IPS DF 6.9 (cell line): ENCODE data around the gene TEAD1.

Experiments used
- DNase-seq: peaks from one replicate; pipeline ENCODE4 v3.0.0-alpha.2; 2013; ENCODE audit warnings: low read depth, low spot score
- H3K27ac ChIP-seq: one replicate; pipeline ENCODE4 v1.5.1; 2013; ENCODE audit warnings: low read length, control low read depth
- H3K27me3 ChIP-seq: 2 replicates; pipeline ENCODE4 v1.6.1; 2013; ENCODE audit warnings: mild to moderate bottlenecking, low read length; ENCODE audit not compliant: control insufficient read depth, insufficient read depth
- H3K36me3 ChIP-seq: 2 replicates; pipeline ENCODE4 v1.6.1; 2013; ENCODE audit warnings: low read length; ENCODE audit not compliant: control insufficient read depth, insufficient read depth
- H3K4me1 ChIP-seq: 2 replicates; pipeline ENCODE4 v1.6.1; 2013; ENCODE audit warnings: low read length; ENCODE audit not compliant: control insufficient read depth, insufficient read depth
- H3K4me3 ChIP-seq: 2 replicates; pipeline ENCODE4 v1.5.1; 2013; ENCODE audit warnings: mild to moderate bottlenecking, low read length
- H3K9me3 ChIP-seq: 2 replicates; pipeline ENCODE4 v1.6.1; 2013; ENCODE audit warnings: low read length, inconsistent platforms; ENCODE audit not compliant: control insufficient read depth, insufficient read depth
- WGBS: extraction: QIAGEN DNeasy Blood & Tissue Kit; methylation state at CpG from one replicate; pipeline ENCODE4 v1.1.7; 2013; ENCODE audit warnings: mixed read lengths, missing lambda C conversion rate; ENCODE audit not compliant: insufficient read length, insufficient coverage; 5-methylcytosine and 5-hydroxymethylcytosine counted together

The TEAD1 gene

DNA sequence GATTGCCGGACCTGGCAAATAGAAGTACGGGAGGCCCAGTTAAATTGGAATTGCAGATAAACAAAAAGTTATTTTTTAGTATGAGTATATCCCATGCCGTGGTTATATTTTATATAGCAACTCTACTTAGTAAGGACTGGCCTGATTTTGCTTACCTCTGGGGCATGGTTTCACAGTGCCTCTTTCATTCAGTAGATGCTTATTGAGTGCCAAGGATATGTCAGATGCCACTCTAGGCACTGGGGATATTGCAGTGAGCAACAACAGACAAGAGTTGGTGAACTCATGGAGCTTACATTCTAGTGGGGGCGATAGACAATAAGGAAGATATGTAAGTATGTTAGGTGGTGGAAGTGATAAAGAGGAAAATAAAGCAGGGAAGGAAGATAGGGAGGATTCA lies 112.2 kb downstream of the TEAD1 start:
- DNase-seq, result no peak
- Histone ChIP-seq H3K27ac (no peak overlapping the region), H3K4me1 (0 out of 2 replicates have a peak, but pooled peaks cover 3% of the 10 kb centered on the region), H3K36me3 (no peaks in the 10 kb centered on the region), H3K27me3 (no peaks in the 10 kb centered on the region), H3K4me3 (no peak overlapping the region), H3K9me3 (no peaks in the 10 kb centered on the region)
- 100% methylated on average over 1 of the region's 4 CpGs for WGBS

DNA sequence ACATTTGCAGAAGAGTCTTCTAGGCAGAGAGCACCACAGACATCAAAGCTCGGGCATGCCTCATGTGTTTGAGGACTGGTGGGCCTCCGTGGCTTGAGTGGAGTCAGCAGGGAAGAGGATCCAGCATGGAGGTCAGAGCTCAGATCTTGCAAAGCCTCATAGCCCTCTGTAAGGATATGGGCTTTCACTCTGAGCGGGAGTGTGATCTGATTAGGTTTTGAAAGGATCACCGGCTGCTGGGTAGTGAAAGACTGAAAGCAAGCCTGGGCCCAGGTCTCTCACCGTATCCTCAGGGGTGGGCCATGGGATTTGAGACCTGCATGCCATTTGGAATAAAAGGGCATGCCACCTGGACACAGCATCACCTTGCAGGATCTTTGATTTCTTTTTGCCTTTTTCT lies 112.7 kb downstream of the TEAD1 start:
- no CpG with 5 or more reads among the region's 5 CpGs for WGBS
- H3K9me3 ChIP-seq, result no peaks in the 10 kb centered on the region
- no peak overlapping the region for H3K4me3 ChIP-seq
- no peaks in the 10 kb centered on the region for H3K27me3 ChIP-seq
- 0 out of 2 replicates have a peak, but pooled peaks cover 3% of the 10 kb centered on the region for H3K4me1 ChIP-seq
- H3K36me3 ChIP-seq, result no peaks in the 10 kb centered on the region
- H3K27ac ChIP-seq, result no peak overlapping the region
- no peak for DNase-seq

DNA sequence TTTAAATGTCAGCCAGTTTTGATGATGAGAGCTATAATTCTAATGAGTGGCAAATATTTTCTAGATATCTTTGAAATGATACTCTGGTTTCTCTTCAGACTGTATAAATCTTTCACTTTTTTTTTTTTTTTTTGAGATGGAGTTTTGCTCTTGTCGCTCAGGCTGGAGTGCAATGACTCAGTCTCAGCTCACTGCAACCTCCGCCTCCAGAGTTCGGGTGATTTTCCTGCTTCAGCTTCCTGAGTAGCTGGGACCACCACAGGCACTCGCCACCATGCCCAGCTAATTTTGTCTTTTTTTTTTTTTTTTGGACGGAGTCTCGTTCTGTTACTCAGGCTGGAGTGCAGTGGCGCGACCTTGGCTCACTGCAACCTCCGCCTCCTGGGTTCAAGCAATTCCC lies 113.6 kb downstream of the TEAD1 start:
- no peak overlapping the region for H3K4me3 ChIP-seq
- WGBS, result no CpG with 5 or more reads among the region's 9 CpGs
- no peak for DNase-seq

DNA sequence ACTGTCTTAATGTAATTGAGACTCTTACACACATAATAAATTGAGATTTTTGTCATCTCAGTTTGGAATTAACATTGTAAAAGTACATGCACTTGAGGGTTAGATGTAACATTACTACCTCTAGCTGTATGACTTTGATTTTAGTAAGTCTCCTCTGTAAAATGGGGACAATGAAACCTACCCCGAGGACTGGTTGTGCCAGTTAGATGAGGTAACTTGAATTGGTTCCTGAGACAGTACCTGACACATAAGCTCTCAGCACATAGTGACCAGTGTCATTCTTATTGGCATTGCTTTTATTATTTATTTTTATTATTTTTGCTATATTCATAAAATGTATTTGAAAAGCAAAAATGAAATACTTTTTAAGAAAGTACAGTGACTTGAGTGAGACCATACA lies 114.8 kb downstream of the TEAD1 start:
- no peak for DNase-seq
- Histone ChIP-seq H3K9me3 (no peaks in the 10 kb centered on the region), H3K36me3 (no peaks in the 10 kb centered on the region), H3K27ac (no peak overlapping the region), H3K4me3 (no peak overlapping the region), H3K27me3 (no peaks in the 10 kb centered on the region), H3K4me1 (peaks cover 5% of the 10 kb centered on the region; the same call in 1 of the 2 replicates)
- no CpG with 5 or more reads among the region's 1 CpG for WGBS

More for the DNA sequence above, 113.6 kb downstream of the TEAD1 start:
- 0 out of 2 replicates have a peak, but pooled peaks cover 3% of the 10 kb centered on the region for H3K4me1 ChIP-seq
- H3K36me3 ChIP-seq, result no peaks in the 10 kb centered on the region
- no peaks in the 10 kb centered on the region for H3K27me3 ChIP-seq
- no peaks in the 10 kb centered on the region for H3K9me3 ChIP-seq
- H3K27ac ChIP-seq, result no peak overlapping the region

DNA sequence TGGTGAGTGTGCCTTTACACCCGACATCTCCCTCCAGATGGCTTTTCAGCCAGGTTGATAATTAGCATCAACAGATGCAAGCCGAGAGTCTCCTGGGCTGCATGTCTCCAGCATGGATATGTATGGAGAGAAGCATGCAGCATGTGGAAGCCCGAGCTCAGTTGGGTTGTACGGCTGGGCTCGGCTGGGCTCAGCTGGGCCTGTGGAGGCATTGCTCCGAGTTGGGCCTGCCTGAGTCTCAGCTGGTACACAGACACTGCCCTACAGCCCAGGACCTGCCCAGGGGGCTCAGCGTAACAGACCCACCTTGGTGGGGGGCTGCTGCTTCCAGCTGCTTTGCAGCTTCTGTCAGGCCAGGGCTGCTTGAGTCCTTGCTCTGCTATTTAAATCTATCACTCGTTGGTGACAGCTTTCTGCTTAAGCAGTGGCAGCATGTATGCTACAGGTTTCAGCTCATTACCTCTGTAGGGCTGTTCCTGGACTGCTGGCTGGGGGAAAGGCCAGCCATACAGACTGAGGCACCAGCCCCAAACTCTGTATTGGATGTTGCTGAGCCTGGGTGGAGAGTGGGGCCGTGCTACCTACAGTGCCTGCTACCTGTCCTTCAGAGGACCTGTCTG lies 115.5 kb downstream of the TEAD1 start:
- no peak for DNase-seq
- WGBS, result no CpG with 5 or more reads among the region's 9 CpGs

DNA sequence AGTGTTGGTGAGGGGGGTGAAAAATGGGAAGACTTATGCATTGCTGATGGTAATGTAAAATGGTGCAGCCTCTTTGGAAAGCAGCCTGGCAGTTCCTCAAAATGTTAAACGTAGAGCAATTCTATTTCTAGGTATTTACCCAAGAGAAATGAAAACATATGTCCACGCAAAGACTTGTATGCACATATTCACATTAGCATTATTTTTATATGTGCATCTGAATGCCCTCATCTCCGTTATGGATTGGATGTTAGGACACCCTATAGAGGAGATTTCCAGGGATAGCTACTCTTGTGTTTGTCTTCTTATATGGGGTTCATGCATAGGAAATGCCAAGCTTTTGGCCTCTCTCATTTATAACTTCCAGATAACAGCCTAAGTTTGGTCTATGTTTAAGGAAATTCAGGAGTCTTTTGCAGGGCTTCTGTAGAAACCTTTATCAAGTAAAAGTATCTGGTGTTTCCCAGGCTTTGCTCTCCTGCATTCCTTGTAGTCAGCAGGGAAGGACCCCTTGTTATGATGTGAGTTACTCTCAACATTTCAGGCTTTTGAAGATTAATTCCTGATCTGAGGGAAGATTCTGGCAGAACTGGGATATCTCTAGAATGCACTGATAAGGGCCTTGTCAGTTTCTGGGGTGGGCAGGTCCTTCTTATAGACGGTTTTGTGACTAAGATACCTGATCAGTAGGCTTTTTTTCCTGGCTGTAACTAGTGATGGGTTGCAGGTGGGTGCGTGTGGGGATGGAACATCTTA lies 116.8 kb downstream of the TEAD1 start:
- Histone ChIP-seq H3K4me3 (no peak overlapping the region), H3K36me3 (no peaks in the 10 kb centered on the region), H3K27me3 (no peaks in the 10 kb centered on the region), H3K27ac (no peak overlapping the region), H3K9me3 (no peaks in the 10 kb centered on the region), H3K4me1 (peaks cover 5% of the 10 kb centered on the region; the same call in 1 of the 2 replicates)
- no peak for DNase-seq
- WGBS, result no CpG with 5 or more reads among the region's 5 CpGs

More for the DNA sequence above, 115.5 kb downstream of the TEAD1 start:
- no peaks in the 10 kb centered on the region for H3K36me3 ChIP-seq
- no peak overlapping the region for H3K4me3 ChIP-seq
- H3K27ac ChIP-seq, result no peak overlapping the region
- peaks cover 5% of the 10 kb centered on the region; the same call in 1 of the 2 replicates for H3K4me1 ChIP-seq
- no peaks in the 10 kb centered on the region for H3K9me3 ChIP-seq
- H3K27me3 ChIP-seq, result no peaks in the 10 kb centered on the region

DNA sequence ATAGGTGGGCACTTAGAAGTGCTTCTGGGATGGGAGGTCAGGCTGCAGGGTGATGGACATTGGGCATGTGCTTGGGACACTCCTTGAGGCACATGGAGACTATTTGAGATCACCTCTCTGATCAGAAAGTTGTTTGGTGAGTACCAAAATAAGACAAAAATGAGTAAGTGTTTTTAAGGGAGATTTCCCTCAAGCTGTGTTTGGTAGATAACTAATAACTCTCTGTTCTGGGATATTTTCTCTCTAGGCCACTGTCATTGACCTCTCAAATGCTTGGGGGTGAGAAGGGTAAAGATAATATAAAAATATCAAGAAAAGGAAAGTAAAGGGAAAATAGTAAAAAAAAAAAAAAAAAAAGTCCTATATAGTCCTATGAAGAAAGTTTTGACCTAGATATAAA lies 117.8 kb downstream of the TEAD1 start:
- Histone ChIP-seq H3K9me3 (no peaks in the 10 kb centered on the region), H3K36me3 (no peaks in the 10 kb centered on the region), H3K4me1 (peaks cover 5% of the 10 kb centered on the region; the same call in 1 of the 2 replicates), H3K27ac (no peak overlapping the region), H3K27me3 (no peaks in the 10 kb centered on the region), H3K4me3 (no peak overlapping the region)
- DNase-seq, result no peak

DNA sequence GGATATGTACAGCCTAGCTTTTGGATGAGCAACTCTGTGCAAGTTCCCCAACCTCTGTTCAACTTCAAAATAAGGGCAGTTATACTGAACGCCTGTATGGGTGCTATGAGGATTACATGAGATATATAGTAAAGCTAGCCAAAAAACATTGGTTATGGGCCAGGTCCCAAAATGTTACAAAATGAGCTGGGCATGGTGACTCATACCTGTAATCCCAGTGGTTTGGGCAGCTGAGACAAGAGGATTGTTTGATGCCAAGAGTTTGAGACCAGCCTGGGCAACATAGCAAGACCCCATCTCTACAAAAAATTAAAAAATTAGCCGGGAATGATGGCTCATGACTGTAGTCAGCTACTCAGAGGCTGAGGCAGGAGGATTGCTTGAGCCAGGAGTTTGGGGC lies 118.4 kb downstream of the TEAD1 start:
- Histone ChIP-seq H3K4me1 (peaks cover 5% of the 10 kb centered on the region; the same call in 1 of the 2 replicates), H3K9me3 (no peaks in the 10 kb centered on the region), H3K36me3 (no peaks in the 10 kb centered on the region), H3K4me3 (no peak overlapping the region), H3K27me3 (no peaks in the 10 kb centered on the region), H3K27ac (no peak overlapping the region)
- WGBS, result no CpG with 5 or more reads among the region's 2 CpGs
- no peak for DNase-seq

DNA sequence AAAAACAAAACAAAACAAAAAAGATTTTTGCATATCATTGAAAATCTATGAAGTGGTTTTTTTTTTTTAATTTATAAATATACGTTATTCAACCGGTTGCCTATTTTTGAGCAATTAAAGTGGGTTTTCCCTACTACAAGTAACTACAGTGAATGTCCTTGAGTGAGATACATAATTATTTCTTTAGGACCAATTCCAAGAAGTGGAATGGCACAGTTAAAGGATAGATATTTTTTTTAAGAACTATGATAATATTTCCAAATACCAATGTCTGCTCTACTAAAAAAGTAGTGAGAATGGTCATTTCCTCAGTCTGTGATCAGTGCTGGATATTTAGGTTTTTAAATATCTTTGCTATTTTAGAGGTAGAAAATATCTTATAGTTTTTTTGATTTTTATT lies 118.8 kb downstream of the TEAD1 start:
- no peaks in the 10 kb centered on the region for H3K9me3 ChIP-seq
- H3K4me1 ChIP-seq, result peaks cover 5% of the 10 kb centered on the region; the same call in 1 of the 2 replicates
- DNase-seq, result no peak
- no peak overlapping the region for H3K27ac ChIP-seq
- WGBS, result no CpG with 5 or more reads among the region's 2 CpGs
- H3K4me3 ChIP-seq, result no peak overlapping the region
- no peaks in the 10 kb centered on the region for H3K36me3 ChIP-seq
- no peaks in the 10 kb centered on the region for H3K27me3 ChIP-seq

DNA sequence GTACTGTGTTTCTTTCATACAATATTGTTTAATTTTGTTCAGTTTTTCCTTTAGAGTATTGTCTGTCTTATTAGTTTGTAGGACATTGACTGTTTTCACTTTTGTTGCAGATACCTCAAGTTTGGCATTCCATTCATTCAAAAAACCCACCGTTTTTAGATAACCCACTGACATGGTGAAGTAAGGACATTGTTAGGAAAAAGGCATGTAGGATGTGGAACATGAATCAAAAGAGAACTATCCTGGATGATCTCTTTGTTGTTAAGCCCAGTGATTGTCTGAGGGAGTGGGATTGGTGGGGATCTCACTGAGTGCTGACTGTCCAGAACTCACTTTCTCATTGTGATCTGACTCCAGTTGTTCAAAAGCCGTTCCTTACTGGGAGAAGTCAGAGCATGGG lies 119.3 kb downstream of the TEAD1 start:
- no peak overlapping the region for H3K4me3 ChIP-seq
- H3K36me3 ChIP-seq, result no peaks in the 10 kb centered on the region
- peaks cover 7% of the 10 kb centered on the region; the same call in 1 of the 2 replicates for H3K4me1 ChIP-seq
- no peak for DNase-seq
- no CpG with 5 or more reads among the region's 2 CpGs for WGBS
- no peaks in the 10 kb centered on the region for H3K9me3 ChIP-seq
- H3K27ac ChIP-seq, result no peak overlapping the region
- H3K27me3 ChIP-seq, result no peaks in the 10 kb centered on the region
